ENCODE data around the gene ZNF66.
"Not testable (repeated sequence)": the region's sequence is repeated elsewhere in the genome, so short reads cannot be mapped to it uniquely, and the experiment has no call there.

Gene ZNF66

DNA sequence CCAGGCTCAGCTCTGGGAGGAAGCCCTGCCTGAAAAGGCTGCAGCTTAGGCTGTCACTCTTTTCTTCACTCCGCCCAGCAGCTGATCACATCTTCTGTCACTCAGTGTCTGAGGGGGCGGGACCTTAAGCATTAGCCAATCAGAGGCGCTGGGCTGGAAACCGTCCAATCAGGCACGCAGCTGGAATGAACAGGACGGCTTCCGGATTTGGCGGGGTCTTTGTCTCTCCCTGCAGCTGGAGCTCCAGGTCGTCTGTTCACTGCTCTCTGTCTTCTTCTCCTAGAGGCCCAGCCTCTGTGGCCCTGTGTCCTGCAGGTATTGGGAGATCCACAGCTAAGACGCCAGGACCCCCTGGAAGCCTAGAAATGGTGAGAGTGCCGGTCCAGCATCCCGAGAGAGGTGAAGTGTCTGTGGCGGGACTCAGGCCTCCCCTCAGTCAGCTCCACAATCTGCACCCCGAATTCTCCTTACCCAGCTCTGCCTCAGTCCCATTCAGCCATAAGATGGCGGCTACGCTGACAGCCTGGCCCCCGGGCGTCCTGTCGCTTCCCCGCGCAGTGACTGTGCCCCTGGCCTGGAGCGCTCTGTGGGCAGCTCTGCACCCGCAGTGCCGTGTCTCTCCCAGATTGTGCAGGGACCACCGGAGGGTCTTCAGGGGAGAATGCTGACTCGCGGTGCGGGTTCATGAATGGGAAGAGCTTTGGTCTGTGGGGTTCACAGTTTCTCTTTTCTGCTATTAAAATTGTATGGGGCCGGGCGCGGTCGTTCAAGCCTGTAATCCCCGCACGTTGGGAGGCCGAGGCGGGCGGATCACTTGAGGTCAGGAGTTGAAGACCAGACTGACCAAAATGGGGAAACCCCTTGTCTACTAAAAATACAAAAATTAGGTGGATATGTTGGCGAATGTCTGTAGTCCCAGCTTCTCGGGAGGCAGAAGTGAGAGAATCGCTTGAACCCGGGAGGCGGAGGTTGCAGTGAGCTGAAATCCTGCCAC lies at the start of gene ZNF66:
ZNF66 (plus strand) TSS at position 222 of the 994 bp plus-strand sequence; CDS start at position 366, 144 bp downstream.
- peak; percentile 88 for DNase-seq (ENCODE audit: low read depth, low spot score)

DNA sequence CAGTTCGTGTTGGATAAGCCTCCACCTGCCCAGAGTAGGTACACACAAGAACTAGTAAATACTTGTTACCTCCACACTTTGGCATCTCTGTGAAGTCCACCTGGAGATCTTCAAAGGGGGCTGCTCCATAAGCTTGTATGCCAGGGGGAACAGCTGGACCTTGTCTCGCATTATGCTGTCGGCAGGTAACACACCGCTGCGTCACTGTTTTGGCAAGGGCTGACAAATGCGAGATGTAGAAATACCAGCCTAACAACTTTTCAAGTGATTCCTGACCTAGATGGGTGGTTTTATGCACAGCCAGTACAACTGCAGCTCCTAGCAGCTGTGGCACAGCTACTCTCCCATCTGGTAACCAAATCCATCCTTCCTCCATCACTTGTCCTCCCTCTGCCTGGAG lies 25.9 kb upstream of the ZNF66 start:
- DNase-seq (ENCODE audit: low read depth, low spot score) = not testable (repeated sequence)

GRCh38 chr19:20752291-20752690 lies 23.8 kb upstream of the ZNF66 start:
- DNase-seq (ENCODE audit: low read depth, low spot score) = not testable (repeated sequence)

DNA sequence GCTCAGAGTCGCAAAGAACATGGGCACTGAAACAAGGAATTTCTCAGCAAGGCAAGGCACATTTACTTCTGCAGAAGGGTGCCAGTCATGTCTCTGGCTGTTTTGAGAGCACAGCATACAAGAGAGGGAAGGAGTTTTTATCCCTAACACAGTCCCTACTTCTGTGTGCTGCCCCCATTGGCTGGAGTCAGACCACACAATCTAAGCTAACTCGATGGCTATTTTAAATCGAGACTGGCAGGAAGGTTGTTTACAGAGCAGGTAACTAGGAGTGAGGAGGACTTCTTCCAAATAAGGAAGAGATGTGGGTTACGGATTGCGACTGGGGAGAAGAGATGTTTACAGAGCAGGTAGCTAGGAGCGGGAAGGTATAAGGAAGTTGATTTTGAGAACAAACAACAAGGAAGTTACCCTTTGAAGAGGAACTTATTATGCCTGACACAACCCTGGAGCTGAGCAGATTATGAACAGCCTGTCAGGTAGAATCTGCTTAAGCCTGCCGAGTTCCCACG lies 6.8 kb upstream of the ZNF66 start:
- DNase-seq (ENCODE audit: low read depth, low spot score) = not testable (repeated sequence)

GRCh38 chr19:20787786-20788185 lies 11.7 kb downstream of the ZNF66 start:
- no peak for DNase-seq (ENCODE audit: low read depth, low spot score)

- no peak for DNase-seq (ENCODE audit: low read depth, low spot score)
Measured at GRCh38 chr19:20791806-20792205, 15.7 kb downstream of the ZNF66 start.

- not testable (repeated sequence) for DNase-seq (ENCODE audit: low read depth, low spot score)
Measured at GRCh38 chr19:20806311-20807262, 30.5 kb downstream of the ZNF66 start.

- no peak for DNase-seq (ENCODE audit: low read depth, low spot score)
Measured at GRCh38 chr19:20840371-20840770, 64.3 kb downstream of the ZNF66 start.
